H1 (cell line): ENCODE measurements around the gene PLEKHN1. TPM values are rescaled to one million over a fixed set of nuclear protein-coding genes. Genes with fewer than 3 reads are reported as not detected.

Experiments used
- CTCF ChIA-PET: fragments of 300-600 bp; sonication (Branson Sonifier 250); formaldehyde crosslinking; loops from one replicate; lab custom pipeline; 2021; ENCODE audit not compliant: partially characterized antibody; lab: Charles Lee
- POLR2A ChIA-PET: fragments of 300-600 bp; sonication (Branson Sonifier 250); formaldehyde crosslinking; loops from one replicate; lab custom pipeline; 2021; ENCODE audit warnings: inconsistent platforms; ENCODE audit not compliant: partially characterized antibody; lab: Charles Lee
- DNase-seq, 2 experiments: peaks; one replicate each; pipeline versions ENCODE4 v3.0.0 to v3.0.0-alpha.2; 2010 to 2022; ENCODE audit warnings: low spot score in 2 of 2, low read depth in 1 of 2, mixed read lengths in 1 of 2
- FAIRE-seq: peaks from 2 replicates; lab custom pipeline; 2011; peaks lifted over from hg19 to GRCh38; lab: Jason Lieb, UNC
- H2AFZ ChIP-seq: 2 replicates; pipeline ENCODE4 v1.8.1; 2012; ENCODE audit warnings: low read length, inconsistent platforms
- H2AK5ac ChIP-seq: 2 replicates; pipeline ENCODE4 v1.6.1; 2013; ENCODE audit warnings: low read depth, low read length
- H2BK120ac ChIP-seq: replicated peaks from 2 replicates; pipeline ENCODE3; 2013; ENCODE audit warnings: low read depth, low read length, inconsistent platforms
- H2BK12ac ChIP-seq: 2 replicates; pipeline ENCODE4 v1.6.1; 2013; ENCODE audit warnings: low read depth, low read length
- H2BK15ac ChIP-seq: 2 replicates; pipeline ENCODE4 v1.6.1; 2013; ENCODE audit warnings: low read length
- H2BK20ac ChIP-seq: 2 replicates; pipeline ENCODE4 v1.6.1; 2013; ENCODE audit warnings: low read length
- H2BK5ac ChIP-seq: 2 replicates; pipeline ENCODE4 v1.6.1; 2013; ENCODE audit warnings: low read depth, low read length
- H3K14ac ChIP-seq: 2 replicates; pipeline ENCODE4 v1.6.1; 2013; ENCODE audit warnings: inconsistent platforms; ENCODE audit not compliant: insufficient read length
- H3K18ac ChIP-seq: 2 replicates; pipeline ENCODE4 v1.6.1; 2013; ENCODE audit warnings: low read length; ENCODE audit errors: extremely low read depth
- H3K23ac ChIP-seq: 2 replicates; pipeline ENCODE4 v1.6.1; 2013; ENCODE audit warnings: inconsistent platforms; ENCODE audit not compliant: insufficient read length
- H3K23me2 ChIP-seq: 2 replicates; pipeline ENCODE4 v1.6.1; 2013; ENCODE audit warnings: low read depth, low read length
- H3K27ac ChIP-seq: 2 replicates; pipeline ENCODE4 v1.6.1; 2011; ENCODE audit warnings: low read depth, low read length, inconsistent platforms
- H3K27me3 ChIP-seq, 4 experiments: replicated peaks in 1 of 4; 1 replicate in 1 of 4; 2 replicates in 3 of 4; pipeline versions ENCODE4 v1.6.1 to v1.8.1; 2011 to 2013; ENCODE audit warnings: low read length in 3 of 4, mild to moderate bottlenecking in 3 of 4, inconsistent platforms in 2 of 4, mixed read lengths in 2 of 4, moderate library complexity in 1 of 4; ENCODE audit not compliant: control insufficient read depth in 3 of 4, insufficient read depth in 3 of 4; ENCODE audit errors: extremely low read depth in 1 of 4
- H3K36me3 ChIP-seq, 4 experiments: 2 replicates each; pipeline versions ENCODE4 v1.6.1 to v1.8.1; 2011 to 2013; ENCODE audit warnings: mild to moderate bottlenecking in 4 of 4, low read length in 3 of 4, moderate library complexity in 2 of 4, control low read depth in 1 of 4, inconsistent platforms in 1 of 4; ENCODE audit not compliant: insufficient read depth in 4 of 4, control insufficient read depth in 2 of 4
- H3K4ac ChIP-seq: replicated peaks from 2 replicates; pipeline ENCODE3; 2013; ENCODE audit warnings: low read length, low read depth, mixed read lengths, inconsistent platforms; ENCODE audit not compliant: insufficient read length
- H3K4me1 ChIP-seq, 4 experiments: replicated peaks in 1 of 4; 1 replicate in 1 of 4; 2 replicates in 3 of 4; pipeline versions ENCODE4 v1.6.1 to v1.8.1; 2011 to 2013; ENCODE audit warnings: low read length in 3 of 4, inconsistent platforms in 2 of 4, mixed read lengths in 1 of 4; ENCODE audit not compliant: insufficient read depth in 4 of 4, control insufficient read depth in 3 of 4
- H3K4me2 ChIP-seq, 2 experiments: 2 replicates each; pipeline versions ENCODE4 v1.6.1 to v1.8.1; 2011 to 2013; ENCODE audit warnings: low read depth in 2 of 2, low read length in 2 of 2, control low read depth in 1 of 2, inconsistent platforms in 1 of 2, mild to moderate bottlenecking in 1 of 2; ENCODE audit not compliant: insufficient read depth in 1 of 2
- H3K4me3 ChIP-seq, 4 experiments: fragments of 200-600, 300-600 bp in 1 of 4; sonication (generic), shearing (Covaris generic), sonication (Bioruptor Twin) in 1 of 4; 2 replicates each; pipeline versions ENCODE4 v1.5.1 to v1.8.1; 2011 to 2016; ENCODE audit warnings: low read length in 4 of 4, low read depth in 3 of 4, control low read depth in 2 of 4, inconsistent platforms in 2 of 4, mild to moderate bottlenecking in 2 of 4, mixed read lengths in 1 of 4, moderate library complexity in 1 of 4; ENCODE audit not compliant: insufficient read depth in 2 of 4; ENCODE audit errors: extremely low read depth in 1 of 4
- H3K56ac ChIP-seq: replicated peaks from 2 replicates; pipeline ENCODE3; 2013; ENCODE audit warnings: low read depth, mild to moderate bottlenecking, mixed read lengths, low read length, inconsistent platforms; ENCODE audit not compliant: insufficient read length
- H3K79me1 ChIP-seq: 2 replicates; pipeline ENCODE4 v1.6.1; 2013; ENCODE audit warnings: low read depth, low read length, control low read depth
- H3K79me2 ChIP-seq, 2 experiments: 2 replicates each; pipeline versions ENCODE4 v1.6.1 to v1.8.1; 2012 to 2013; ENCODE audit warnings: low read length in 2 of 2, mild to moderate bottlenecking in 2 of 2, inconsistent platforms in 1 of 2; ENCODE audit not compliant: insufficient read depth in 2 of 2, control insufficient read depth in 1 of 2
- H3K9ac ChIP-seq, 4 experiments: replicated peaks in 1 of 4; 1 replicate in 1 of 4; 2 replicates in 3 of 4; pipeline versions ENCODE4 v1.6.1 to v1.8.1; 2011 to 2013; ENCODE audit warnings: low read depth in 3 of 4, low read length in 3 of 4, control low read depth in 2 of 4, mild to moderate bottlenecking in 2 of 4, moderate library complexity in 2 of 4, inconsistent platforms in 1 of 4; ENCODE audit errors: extremely low read depth in 1 of 4
- H3K9me3 ChIP-seq, 2 experiments: 2 replicates each; pipeline versions ENCODE4 v1.6.1 to v1.8.1; 2012 to 2013; ENCODE audit warnings: mild to moderate bottlenecking in 2 of 2, moderate library complexity in 2 of 2, control low read depth in 1 of 2, inconsistent platforms in 1 of 2, low read depth in 1 of 2, low read length in 1 of 2, mixed read lengths in 1 of 2; ENCODE audit not compliant: insufficient read depth in 2 of 2
- H4K20me1 ChIP-seq, 2 experiments: replicated peaks in 1 of 2; 2 replicates each; pipeline versions ENCODE3 to v1.8.1; 2011 to 2013; ENCODE audit warnings: inconsistent platforms in 2 of 2, low read length in 2 of 2, mild to moderate bottlenecking in 1 of 2; ENCODE audit not compliant: insufficient read depth in 2 of 2, control insufficient read depth in 1 of 2
- H4K5ac ChIP-seq: 2 replicates; pipeline ENCODE4 v1.6.1; 2013; ENCODE audit warnings: low read length, low read depth, mixed read lengths, inconsistent platforms; ENCODE audit not compliant: insufficient read length
- H4K8ac ChIP-seq: 2 replicates; pipeline ENCODE4 v1.8.0; 2013; ENCODE audit warnings: mild to moderate bottlenecking, moderate library complexity, low read length, inconsistent platforms; ENCODE audit not compliant: insufficient read depth; ENCODE audit errors: extremely low read depth
- H4K91ac ChIP-seq: replicated peaks from 2 replicates; pipeline ENCODE3; 2013; ENCODE audit warnings: low read length, mixed read lengths, inconsistent platforms; ENCODE audit not compliant: insufficient read length
- EGR1 ChIP-seq: IDR thresholded peaks from 2 replicates; pipeline ENCODE4 v1.6.1; 2011; ENCODE audit warnings: low read depth, low read length, borderline replicate concordance
- HDAC6 ChIP-seq: IDR thresholded peaks from one replicate; pipeline ENCODE4 v1.7.1; 2012; ENCODE audit warnings: low read depth, mild to moderate bottlenecking, inconsistent platforms, low read length, moderate library complexity
- PHF8 ChIP-seq: fragments of 200-600 bp; sonication (generic); conservative IDR thresholded peaks from 2 replicates; pipeline ENCODE4 v1.7.1; 2012; ENCODE audit warnings: low read depth, mild to moderate bottlenecking, inconsistent platforms, low read length, moderate library complexity
- SIRT6 ChIP-seq: IDR thresholded peaks from one replicate; pipeline ENCODE4 v1.7.1; 2012; ENCODE audit warnings: low read length, inconsistent platforms
- SIX5 ChIP-seq: IDR thresholded peaks from 2 replicates; pipeline ENCODE4 v1.6.1; 2011; ENCODE audit warnings: mild to moderate bottlenecking, low read depth, low read length
- TAF1 ChIP-seq: IDR thresholded peaks from 2 replicates; pipeline ENCODE4 v1.6.1; 2011; ENCODE audit warnings: mild to moderate bottlenecking, low read depth, low read length
- TAF7 ChIP-seq: optimal IDR thresholded peaks from 2 replicates; pipeline ENCODE3; 2011; ENCODE audit warnings: low read depth, mild to moderate bottlenecking, inconsistent platforms, low read length, moderate library complexity, borderline replicate concordance
- WGBS, 2 experiments: shearing (Covaris generic) in 1 of 2; methylation state at CpG; one replicate each; pipeline versions ENCODE4 v1.1.6 to v1.1.7; 2013 to 2015; ENCODE audit warnings: low lambda C conversion rate in 2 of 2, mixed read lengths in 2 of 2, inconsistent platforms in 1 of 2, low coverage in 1 of 2, missing lambda C conversion rate in 1 of 2; ENCODE audit not compliant: insufficient replicate concordance in 2 of 2, insufficient coverage in 1 of 2, insufficient read length in 1 of 2; ENCODE audit errors: extremely low coverage in 1 of 2, missing lambda C conversion rate in 1 of 2; 5-methylcytosine and 5-hydroxymethylcytosine counted together
- polyA plus RNA-seq, 7 experiments: library from polyadenylated mRNA; depleted of rRNA in 3 of 7; stranded (reverse) in 5 of 7; unstranded in 2 of 7; fragments of >200 nt in 5 of 7; fragments of 200-250 nt in 2 of 7; gene quantifications; 1 replicate in 5 of 7; 2 replicates in 1 of 7; 4 replicates in 1 of 7; pipeline versions ENCODE4 v1.2.1 to v1.2.3, GENCODE V29; 2011 to 2013; ENCODE audit warnings: missing spikeins in 2 of 7, mixed read lengths in 2 of 7
- total RNA-seq: library from RNA; stranded (reverse); fragmentation: NEBNext Ultra II Directional; extraction: Animal tissue kit (Norgen Biotek cat#: 25700); gene quantifications from 2 replicates; pipeline ENCODE4 v1.2.1, GENCODE V29; 2021

Gene PLEKHN1
- total and polyA plus RNA-seq, 2 of the 8 experiments (the other 6 are each of a cell fraction or from before 2014, with no cell fraction given): 0.39 to 1.5 TPM

DNA sequence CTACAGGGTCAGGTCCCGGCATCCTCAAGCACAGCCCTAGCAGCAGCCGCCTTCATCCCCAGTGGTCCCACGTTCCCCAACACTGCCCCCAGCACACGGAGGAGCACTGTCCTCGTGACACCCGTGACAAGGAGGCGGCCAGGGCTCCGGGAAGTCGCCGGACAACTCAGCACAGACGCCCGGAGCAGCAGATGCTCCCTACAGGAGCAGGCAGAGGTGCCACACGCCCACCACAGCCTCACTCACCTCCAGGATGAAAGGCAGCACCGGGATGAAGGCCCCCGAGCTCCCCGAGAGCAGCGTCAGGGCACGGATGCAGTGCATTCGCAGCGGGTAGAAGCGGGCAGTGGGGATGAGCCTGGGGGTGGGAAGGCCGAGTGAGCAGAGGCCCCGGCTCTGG, 15.4 kb upstream of the PLEKHN1 start:
- no peak overlapping the region for H3K23ac ChIP-seq
- peaks cover 8% of the 10 kb centered on the region for H3K79me1 ChIP-seq
- H3K4ac ChIP-seq: no peak overlapping the region
- no peak overlapping the region for H4K91ac ChIP-seq
- H3K9me3 ChIP-seq: no peaks in the 10 kb centered on the region
- H2BK12ac ChIP-seq: no peak overlapping the region
- no peaks in the 10 kb centered on the region; a peak in 1 of 4 replicates for H3K79me2 ChIP-seq
- peaks cover 8 to 62% (median 50%) of the 10 kb centered on the region in 4 experiments for H3K36me3 ChIP-seq
- H2AK5ac ChIP-seq: no peak overlapping the region
- H3K4me2 ChIP-seq: no peak overlapping the region
- DNase-seq (no peak), FAIRE-seq (no peak)
- no peak overlapping the region for H3K14ac ChIP-seq
- no peak overlapping the region for H3K4me3 ChIP-seq
- no peak overlapping the region for H3K18ac ChIP-seq
- no peaks in the 10 kb centered on the region for H3K23me2 ChIP-seq
- H2BK120ac ChIP-seq: no peak overlapping the region
- H2BK5ac ChIP-seq: no peak overlapping the region
- no peak overlapping the region for H2BK15ac ChIP-seq
- H3K27me3 ChIP-seq: no peaks in the 10 kb centered on the region
- no peak overlapping the region for H3K9ac ChIP-seq
- no peak overlapping the region for H2AFZ ChIP-seq
- no peak overlapping the region for H3K56ac ChIP-seq
- 89% methylated on average over 10 of the region's 23 CpGs; no CpG with 5 or more reads in 1 of the 2 experiments for WGBS, 2 experiments
- no peaks in the 10 kb centered on the region; a peak in 1 of 7 replicates for H3K4me1 ChIP-seq
- peaks cover 20 to 37% of the 10 kb centered on the region in 2 experiments for H4K20me1 ChIP-seq
- ChIA-PET CTCF (interaction anchor here (0.7 to 1.8 kb wide), 6 partner anchors 8 to 46 kb away, joined by 3 to 9 read pairs (median 5); no protein-coding TSS in a partner anchor), POLR2A (no interaction called here)
- no peak for TF ChIP-seq TAF1
- no peak for TF ChIP-seq SIRT6
- no peak for TF ChIP-seq TAF7
- no peak for TF ChIP-seq HDAC6
- TF ChIP-seq SIX5: no peak
- TF ChIP-seq PHF8: no peak
- TF ChIP-seq EGR1: no peak
- no peak overlapping the region for H2BK20ac ChIP-seq
- no peak overlapping the region for H4K5ac ChIP-seq
- H3K27ac ChIP-seq: no peak overlapping the region
- no peak overlapping the region for H4K8ac ChIP-seq
